IPS DF 19.7 (cell line): ENCODE measurements around the gene HHIPL1.

Experiments used
- DNase-seq: peaks from one replicate; pipeline ENCODE4 v3.0.0-alpha.2; 2013; ENCODE audit warnings: low read depth, low spot score

HHIPL1 gene

DNA sequence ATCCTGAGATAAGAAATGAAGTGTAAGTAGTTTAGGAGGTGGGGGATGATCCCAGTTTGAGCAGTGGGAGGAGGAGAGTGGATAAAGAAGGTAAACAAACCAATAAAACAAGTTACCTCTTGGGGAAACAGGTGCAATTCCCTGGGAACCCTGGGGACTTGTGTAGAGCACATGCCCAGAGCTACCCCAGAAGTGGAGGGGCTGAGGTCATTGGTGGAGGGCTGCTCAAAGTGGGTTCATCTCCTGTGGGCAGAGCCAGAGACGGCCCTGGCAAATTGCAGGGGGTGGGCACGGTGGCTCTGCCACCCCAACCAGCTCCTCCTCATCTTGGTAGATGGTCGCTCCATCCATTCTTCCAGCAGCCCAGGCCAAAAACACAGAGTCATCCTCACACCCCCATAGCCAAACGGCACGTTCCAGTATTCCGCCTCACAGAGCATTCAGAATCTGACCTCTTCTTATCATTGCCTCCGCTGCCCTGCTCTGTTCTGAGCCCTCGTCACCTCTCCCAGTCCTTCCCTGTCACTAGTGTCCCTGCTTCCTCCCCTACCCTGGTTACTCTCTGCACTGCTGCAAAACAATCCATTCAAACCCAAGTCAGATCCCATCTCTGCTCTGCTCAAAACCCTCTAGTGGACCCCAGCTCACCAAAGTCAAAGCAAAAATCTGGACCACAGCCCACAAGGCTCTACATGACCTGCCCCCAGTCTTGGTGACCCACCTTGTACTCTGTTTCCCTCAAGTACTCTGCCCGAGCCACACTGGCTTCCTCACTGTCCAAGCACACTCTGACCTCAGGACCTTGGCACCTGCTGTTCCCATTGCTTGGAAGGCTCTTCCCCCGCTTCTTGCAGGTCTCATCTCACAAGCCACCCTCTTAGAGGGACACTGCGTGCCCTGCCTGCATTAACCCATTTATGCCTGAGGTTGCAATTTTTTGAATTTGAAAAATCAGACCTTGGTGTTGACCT is 44.6 kb downstream of the HHIPL1 start:
- no peak for DNase-seq

DNA sequence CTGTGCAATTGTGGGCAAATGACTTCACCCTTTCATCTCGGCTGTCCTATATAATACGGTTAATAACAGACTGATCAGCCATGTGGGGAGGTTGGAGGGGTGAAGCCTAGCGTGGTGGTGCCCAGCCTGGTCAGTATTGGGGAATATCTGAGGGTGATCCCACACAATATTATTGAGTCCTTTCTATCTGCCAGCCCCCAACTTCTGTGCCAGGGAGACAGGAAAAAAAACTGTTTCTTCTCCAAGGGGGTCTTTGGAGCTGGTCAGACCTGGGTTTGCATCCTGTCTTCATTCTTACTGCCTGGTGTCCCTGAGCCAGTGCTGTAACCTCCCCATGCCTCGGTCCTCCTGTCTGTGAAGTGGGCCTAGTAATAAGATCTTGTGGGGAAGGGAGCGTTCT is 45.7 kb downstream of the HHIPL1 start:
- no peak for DNase-seq

DNA sequence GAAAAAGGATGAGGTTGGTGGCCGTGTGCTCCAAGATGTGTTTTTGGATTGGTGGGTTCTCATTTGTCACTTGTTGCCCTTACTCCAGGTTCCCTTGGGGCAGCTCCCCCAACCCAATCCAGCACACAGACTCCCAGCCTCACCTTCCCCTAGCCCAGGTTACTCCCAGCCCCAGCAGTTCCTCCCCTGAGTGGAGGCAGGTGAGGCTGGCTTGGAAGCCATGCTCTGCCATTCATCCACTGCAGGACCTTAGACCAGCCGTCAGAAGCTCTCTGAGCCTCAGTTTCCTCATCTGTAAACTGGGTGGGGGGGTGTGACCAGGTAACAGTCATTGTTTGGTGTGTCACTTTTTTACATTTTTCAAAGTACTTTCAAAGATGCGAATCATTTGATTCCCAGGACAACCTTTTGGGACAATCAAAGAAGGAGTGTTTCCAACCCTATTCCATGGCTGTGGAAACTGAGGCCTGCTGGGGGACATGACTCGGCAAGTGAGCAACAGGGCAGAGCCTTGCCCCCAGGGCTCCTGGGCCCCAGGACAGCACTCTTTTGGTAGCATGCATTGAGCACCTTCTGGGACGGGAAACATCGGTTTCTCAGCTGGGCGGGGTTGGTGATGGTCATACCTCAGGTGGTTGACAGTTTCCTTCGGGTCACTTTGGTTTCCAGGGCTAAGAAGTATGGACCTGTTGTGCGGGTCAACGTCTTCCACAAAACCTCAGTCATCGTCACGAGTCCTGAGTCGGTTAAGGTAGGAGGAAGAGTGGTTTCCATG is 46.4 kb downstream of the HHIPL1 start:
- no peak for DNase-seq

DNA sequence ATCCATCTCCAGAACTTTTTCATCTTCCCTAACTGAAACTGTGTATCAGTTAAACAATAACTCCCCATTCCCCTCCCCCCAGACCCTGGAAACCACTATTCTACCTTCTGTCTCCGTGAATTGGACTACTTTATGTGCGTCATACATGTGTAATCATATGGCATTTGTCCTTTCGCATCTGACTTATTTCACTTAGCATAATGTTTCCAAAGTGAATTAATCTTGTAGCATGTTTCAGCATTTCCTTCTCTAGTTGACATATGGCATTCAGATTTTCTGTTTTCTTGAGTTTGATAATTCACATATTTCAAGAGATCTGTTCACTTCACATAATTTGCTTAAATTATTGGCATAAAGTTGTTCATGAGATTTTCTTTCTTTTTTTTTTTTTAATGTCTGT is 49.0 kb downstream of the HHIPL1 start:
- DNase-seq = no peak

DNA sequence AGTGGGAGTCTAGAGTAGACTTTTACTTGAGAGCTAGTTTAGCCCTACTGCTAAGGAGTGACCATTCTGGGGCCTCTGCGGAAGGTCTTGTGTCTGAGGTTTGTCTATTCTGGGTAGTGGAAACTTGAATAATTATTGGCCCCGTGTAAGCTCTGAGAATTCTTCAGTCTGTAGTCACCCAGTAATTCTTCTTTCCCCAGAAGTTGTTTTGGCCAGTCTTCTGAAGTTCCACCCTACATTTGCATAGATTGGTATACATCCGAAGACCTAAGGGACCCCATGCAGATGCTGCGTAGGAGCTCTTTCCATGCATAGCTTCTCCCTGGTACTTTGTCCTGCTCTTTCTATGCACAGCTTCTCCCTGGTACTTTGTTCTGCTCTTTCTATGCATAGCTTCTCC is 52.0 kb downstream of the HHIPL1 start:
- DNase-seq = no peak

DNA sequence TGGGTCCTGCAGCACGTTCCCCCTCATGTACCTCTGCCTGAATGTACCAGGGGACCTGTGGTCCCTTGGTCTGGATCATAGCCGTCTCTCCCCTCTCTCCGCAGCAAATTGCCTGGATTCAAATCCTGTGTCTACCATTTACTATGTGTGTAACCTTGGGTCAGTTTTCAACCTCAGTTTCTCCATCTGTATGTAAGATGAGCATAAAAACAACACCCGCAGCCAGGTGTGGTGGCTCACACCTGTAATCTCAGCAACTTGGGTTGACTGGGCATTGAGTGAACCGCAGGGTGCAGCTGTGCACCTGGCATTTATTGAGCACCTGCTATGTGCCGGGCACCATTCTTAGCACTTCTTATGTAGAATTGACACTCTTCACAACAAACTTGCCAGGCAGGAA is 53.3 kb downstream of the HHIPL1 start:
- DNase-seq = no peak

DNA sequence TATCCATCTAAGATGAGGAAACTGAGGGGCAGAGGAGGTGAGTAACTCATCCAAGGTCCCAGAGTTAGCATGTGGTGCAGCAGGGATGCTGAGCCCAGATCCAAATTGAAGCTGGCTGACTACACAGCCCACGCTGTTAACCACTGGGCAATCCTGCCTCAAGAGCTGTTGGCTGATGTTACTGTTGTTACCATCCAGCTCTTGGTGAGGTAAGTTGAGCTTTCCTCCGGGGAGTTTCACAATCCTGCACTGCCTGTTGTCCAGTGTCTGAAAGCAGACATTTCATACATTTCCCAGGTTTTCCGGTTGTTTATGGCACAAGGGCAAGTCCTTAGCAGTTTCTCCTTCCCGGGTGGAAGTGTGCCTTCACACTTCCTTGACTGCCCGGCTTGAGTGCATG is 53.7 kb downstream of the HHIPL1 start:
- no peak for DNase-seq

DNA sequence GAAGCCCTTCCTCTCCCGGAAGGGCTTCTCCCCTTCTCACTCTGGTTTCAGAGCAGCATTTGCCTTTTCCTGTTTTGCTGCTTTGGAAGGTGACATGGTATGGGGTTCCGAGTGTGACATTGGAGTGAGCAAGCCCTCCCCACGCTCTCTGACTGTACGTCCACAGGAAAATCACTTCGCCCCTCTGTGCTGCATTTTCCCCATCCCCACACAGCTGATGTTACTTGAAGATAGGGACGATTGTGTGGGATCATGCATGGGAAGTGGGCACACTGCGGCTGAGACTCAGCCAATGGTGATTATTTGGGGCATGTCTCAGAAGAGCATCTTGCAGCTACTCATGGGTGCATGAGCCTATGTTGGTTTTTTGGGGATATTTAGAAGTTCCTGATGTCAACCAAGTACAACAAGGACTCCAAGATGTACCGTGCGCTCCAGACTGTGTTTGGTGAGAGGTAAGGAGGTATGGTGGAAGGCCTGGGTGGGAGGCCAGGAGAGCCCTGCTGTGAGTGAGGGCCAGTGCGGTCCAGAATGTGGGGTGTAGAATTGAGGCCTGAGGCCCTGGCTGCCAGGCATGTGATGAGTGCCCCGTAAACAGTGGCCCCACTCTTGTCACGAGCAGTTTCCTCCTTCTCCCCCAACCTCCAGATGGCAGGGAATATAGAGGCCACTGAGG is 54.3 kb downstream of the HHIPL1 start:
- DNase-seq = no peak

DNA sequence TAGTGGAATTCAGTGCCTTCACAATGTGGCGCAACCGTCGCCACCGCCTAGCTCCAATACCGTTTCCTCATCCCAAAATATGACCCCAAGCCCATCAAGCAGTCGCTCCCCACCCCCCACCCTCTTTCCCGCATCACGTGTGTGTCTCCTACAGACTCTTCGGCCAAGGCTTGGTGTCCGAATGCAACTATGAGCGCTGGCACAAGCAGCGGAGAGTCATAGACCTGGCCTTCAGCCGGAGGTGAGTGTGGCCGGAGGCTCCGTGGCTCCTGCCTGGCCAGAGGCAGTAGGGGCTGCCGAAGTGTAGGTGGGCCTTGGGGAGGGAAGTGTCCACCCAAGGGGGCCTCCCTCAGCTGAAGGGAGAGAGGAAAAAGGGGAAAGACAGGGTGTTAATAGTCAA is 54.9 kb downstream of the HHIPL1 start:
- DNase-seq = no peak

DNA sequence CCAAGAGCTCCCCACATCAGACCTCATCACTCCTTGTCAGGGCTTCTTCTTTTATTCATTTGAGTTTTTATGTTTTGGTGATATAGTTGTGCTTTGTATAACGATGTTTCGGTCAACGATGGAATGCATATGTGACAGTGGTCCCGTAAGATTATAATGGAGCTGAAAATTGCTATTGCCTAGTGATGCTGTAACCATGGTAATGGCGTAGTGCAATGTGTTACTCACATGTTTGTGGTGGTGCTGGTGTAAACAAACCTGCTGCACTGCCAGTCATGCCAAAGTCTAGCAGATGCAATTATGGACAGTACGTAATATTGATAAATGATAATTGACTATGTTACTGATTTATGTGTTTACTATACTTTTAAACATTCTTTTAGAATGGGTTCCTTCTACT is 55.5 kb downstream of the HHIPL1 start:
- no peak for DNase-seq

DNA sequence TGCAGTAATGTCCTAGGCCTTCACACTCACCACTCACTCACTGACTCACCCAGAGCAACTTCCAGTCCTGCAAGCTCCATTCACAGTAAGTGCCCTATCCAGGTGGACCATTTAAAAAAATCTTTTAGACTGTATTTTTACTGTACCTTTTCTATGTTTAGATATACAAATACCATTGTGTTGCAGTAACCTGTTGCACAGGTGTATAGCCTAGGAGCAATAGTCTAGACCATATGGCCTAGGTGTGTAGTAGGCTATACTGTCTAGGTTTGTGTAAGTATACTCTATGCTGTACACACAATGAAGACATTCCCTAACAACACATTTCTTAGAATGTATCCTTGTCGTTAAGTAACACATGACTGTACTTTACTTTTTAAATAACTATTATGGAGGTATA is 56.3 kb downstream of the HHIPL1 start:
- no peak for DNase-seq

DNA sequence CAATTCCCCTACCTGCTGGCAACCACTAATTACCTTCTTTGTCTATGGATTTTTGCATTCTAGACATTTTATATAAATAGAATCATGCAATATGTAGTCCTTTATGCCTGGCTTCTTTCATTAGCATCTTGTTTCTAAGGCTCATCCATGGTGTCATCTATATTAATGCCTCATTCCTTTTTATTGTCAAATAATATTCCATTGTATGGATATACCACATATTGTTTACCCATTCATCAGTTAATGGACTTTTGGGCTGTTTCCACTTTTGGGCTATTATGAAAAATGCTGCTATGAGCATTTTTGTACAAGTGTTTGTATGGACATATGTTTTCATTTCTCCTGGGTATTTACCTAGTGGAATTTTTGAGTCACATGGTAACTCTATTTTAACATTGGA is 57.2 kb downstream of the HHIPL1 start:
- no peak for DNase-seq

DNA sequence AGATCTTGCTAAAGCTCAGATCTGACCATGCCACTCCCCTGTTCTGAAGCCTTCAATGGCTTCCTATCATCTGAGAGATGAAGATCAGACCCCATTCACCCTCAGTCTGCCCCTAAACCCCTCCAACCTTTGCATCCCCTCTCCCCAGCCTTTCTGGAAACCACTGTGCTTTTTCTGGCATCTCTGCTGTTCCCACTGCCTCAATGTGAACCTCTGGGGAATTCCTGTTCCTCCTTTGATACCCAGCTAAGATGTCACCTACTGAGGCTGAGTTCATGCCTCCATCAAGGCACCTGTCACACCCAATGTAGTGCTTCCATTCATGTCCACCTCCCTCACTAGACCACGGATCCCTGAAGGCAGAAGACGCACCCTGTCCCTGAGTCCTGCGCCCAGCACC is 58.5 kb downstream of the HHIPL1 start:
- DNase-seq = no peak

DNA sequence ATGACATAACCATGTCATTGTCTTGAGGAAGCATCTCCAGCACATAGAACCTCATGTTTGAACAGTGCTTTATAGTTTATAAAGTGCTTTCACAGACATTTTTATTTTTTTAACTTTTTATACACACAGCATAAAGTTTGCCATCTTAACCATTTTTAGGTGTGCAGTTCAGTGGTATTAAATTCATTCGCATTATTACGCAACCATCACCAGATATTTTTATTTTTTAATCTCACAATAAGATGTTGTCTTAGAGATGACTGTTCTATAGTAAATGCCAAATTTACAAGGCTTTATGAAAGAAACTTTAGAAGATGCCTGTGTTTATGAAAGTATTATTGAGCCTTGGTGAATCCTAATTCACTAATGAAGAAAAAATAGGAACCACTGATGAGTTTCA is 59.1 kb downstream of the HHIPL1 start:
- DNase-seq = no peak

DNA sequence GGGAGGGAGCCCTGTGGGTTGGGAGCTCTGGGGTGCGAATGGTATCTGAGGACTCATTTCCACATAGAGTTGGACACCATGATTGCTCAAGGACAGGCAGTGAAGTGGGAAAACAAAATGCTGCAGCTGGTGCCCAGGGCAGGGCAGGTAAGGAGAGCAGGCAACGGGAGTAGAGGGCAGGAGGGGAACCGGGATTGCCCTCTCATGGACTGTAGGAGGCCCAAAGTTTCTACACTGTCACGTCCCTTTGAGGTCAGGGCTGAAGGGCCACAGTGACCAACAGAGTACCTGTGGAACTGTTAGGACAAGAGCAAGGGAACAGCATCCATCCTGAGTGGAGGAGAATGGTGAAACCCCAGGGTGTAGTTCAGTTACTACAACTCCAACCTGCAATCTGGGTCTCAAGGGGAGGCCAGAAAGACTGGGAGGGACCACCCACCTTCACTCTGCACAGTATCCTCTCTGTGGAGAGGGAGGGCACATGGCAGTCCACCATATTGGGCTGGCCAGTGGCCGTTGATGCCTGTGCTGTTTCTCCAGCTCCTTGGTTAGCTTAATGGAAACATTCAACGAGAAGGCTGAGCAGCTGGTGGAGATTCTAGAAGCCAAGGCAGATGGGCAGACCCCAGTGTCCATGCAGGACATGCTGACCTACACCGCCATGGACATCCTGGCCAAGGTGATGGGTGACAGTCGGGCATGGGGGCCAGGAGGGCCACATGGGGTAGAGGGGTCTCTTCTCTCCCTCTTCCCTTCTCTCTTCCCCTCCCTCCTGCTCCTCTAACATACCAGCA is 61.4 kb downstream of the HHIPL1 start:
- DNase-seq = no peak

DNA sequence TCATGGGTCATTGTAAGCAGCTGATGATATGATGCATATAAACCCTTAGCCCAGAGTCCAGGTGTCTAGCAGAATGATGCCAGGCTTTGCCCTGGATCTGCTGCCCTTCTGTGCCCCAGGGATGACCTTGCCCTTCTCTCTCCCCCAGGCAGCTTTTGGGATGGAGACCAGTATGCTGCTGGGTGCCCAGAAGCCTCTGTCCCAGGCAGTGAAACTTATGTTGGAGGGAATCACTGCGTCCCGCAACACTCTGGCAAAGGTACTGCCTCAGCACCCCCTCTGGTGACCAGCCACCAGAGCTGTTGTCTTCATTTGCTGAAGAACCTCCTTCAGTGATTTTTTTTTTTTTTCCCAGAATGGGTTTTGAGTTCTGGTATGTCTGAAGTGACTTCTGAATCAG is 62.5 kb downstream of the HHIPL1 start:
- DNase-seq = no peak

DNA sequence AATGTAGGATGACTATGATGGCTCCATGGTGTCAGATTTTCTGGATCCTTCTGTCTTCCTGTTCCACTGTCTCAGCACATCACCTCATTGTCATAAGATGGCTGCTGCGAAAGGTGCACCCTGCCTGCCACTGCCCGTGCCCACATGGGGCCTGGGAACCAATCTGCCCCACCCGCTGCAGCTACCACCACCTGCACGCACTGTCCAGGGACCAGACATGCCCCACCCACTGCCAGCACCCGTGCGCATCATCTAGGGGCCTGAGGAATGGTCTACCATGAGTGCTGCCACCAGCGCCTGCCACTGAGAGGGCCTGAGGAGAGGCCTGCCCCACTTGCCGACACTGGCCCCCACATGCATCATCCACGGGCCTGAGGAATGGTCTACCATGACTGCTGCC is 63.0 kb downstream of the HHIPL1 start:
- no peak for DNase-seq

DNA sequence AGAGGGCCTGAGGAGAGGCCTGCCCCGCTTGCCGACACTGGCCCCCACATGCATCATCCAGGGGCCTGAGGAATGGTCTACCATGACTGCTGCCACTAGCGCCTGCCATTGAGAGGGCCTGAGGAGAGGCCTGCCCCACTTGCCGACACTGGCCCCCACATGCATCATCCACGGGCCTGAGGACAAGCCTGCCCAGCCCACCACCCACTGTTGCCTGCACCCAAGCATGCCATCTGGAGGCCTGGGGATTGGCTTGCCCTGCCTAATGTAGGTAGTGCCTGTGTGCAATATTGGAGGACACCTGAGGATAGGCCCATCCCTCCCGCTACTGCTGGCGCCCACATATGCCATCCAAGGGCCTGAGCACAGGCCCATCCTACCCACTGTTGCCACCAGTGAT is 63.5 kb downstream of the HHIPL1 start:
- DNase-seq = no peak

DNA sequence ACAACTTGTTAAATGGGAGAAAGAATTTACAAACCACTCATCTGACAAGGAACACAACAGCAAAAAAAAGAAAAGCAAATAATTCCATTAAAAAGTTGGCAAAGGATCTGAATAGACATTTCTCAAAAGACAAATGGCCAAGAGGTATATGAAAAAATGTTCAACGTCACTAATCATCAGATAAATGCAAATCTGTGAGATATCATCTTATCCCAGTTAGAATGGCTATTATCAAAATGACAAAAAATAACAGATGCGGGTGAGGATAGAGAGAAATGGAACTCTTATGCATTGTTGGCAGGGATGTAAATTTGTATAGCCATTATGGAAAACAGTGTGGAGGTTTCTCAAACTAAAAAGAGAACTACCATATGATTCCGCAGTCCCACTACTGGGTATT is 69.0 kb downstream of the HHIPL1 start:
- no peak for DNase-seq

DNA sequence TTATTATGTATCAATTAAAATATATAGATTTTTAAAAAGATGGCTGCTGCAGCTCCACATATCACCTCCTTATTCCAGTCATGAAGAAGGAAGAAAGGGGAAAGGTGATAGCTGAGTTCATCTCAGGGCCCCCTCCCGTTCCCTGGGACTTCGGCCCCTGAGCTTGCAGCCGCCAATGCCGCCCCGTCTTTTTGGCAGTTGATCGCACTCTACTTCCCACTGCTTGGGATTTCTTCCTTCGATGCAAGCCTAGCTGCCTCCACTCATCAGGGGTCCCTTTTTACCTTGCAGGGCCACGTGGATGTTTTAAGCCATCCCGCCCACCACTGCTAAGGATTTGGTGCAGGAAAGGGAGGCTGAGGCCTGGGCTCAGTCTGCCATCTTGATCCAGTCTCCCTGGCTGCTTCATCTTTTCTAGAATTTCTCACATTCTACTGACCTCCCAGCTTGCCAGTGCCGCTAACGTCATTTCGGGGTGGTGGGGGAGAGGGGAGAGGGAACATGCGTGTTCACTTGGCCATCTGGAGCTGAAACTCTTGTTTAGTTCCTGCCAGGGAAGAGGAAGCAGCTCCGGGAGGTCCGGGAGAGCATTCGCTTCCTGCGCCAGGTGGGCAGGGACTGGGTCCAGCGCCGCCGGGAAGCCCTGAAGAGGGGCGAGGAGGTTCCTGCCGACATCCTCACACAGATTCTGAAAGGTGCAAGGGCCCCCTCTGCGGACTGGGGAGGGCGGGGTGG is 70.5 kb downstream of the HHIPL1 start:
- no peak for DNase-seq
